GM21360 (cell line): ENCODE measurements around the gene PLCXD1.
"Not testable (repeated sequence)": the region's sequence is repeated elsewhere in the genome, so short reads cannot be mapped to it uniquely, and the experiment has no call there.

ENCODE experiments used
- ATAC-seq: cut with Tn5 transposase; IDR thresholded peaks from one replicate; pipeline ENCODE4 v1.9.1; 2021; ENCODE audit warnings: mild to moderate bottlenecking, moderate library complexity; ENCODE audit not compliant: unreplicated experiment

Gene PLCXD1

DNA sequence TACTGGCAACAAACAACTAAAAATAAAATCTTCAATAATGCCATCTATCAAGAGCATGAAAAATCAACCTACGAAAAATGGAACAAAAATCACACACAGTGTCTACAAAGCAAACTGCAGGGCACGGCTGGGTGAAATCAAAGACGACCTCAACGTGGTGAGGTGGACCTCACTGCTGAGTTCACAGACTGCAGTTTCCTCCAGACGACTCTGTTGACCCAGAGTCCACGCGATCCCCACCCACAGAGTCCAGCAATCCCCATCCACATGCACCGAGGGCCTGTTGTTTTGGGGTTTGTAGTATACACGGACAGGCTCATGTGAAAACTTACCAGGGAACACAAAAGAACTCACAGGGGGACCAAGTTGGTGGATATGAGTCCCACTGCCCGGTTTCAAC lies 68.5 kb downstream of the PLCXD1 start:
- no peak for ATAC-seq

- ATAC-seq = no peak
Measured at GRCh38 chrX:350148-350533, 69.0 kb downstream of the PLCXD1 start.

DNA sequence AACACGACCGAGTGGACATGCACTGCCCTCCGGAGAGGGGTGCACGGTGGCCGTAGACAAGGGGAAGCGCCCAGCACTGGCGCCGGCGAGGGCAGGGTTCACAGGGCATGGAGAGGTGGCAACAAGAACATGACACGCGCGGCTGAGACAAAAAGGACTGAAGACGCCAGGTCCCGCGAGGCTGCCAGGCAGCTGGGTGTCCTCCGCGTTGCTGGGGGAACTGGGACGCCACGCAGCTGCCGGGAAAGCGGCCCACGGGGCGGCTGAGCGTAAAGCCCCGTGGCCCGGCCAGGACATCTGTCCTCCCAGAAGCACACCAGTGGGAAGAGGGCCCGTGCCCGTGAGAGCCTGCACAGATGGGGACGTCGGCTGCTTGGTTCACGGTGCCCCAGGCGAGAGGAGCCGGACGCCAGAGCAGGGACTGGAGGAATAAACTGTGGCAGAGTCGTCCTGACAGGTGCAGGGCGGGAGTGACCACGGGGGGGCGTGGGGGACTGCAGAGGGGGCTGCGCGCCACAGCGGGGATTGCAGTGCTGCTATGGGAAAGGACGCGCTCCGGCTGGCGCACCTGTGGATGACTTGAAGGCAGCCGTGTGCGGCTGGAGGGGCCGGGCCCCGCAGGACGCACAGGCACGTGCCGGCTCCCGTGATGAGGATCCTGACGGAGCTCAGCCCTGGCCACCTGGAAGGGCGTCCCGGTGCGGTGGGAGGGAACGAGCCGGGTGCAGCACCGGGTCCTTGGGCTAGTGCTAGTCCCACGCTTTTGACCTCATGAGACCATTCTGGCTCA lies 69.5 kb downstream of the PLCXD1 start:
- ATAC-seq = no peak

- not testable (repeated sequence) for ATAC-seq
Measured at GRCh38 chrX:351324-351641, 70.1 kb downstream of the PLCXD1 start.

- ATAC-seq = no peak
Measured at GRCh38 chrX:351736-352135, 70.6 kb downstream of the PLCXD1 start.

DNA sequence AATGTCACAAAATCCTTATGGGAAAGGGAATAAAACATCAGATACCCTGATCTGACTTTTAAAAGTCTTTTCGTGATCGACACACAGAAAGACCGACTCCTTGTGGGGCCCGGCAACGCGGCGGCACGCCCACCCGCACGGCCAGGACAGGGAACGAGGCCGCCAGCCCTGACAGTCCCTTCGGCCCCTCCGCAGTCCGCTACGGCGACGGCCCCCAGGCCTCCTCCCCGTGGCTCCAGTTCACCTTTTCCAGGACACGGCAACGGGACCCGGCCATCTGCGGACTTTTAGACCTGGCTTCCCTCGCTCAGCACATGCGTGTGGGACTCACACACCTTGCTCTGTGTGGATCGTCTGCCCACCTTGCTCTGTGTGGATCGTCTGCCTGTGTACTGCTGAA lies 71.0 kb downstream of the PLCXD1 start:
- ATAC-seq = no peak

- no peak for ATAC-seq
Measured at GRCh38 chrX:352582-353314, 71.6 kb downstream of the PLCXD1 start.
